ENCODE data around the gene SEL1L2.

DNA sequence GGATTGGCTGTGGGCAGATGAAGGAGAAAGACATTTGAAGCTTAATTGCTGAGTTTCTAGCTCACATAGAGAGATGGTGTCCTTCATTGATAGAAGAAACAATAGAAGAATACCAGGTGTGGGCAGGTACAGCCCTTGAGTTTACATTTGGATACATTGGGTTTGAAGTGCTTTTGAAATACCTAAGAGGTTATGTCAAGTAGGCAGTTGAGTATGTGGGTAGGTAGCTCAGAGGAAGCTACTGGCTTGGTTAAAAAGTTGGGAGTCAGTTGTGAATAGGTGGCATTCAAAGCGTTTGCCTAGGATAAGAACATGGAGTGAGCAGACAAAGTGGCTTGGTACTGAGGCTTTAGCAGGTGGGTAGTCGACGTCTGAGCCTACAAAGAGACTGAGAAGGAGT, 180.6 kb downstream of the SEL1L2 start:
- TF ChIP-seq SMARCA4 (IDR thresholded peaks at IDR 0.05) = no peak
- TF ChIP-seq, protein P1, sequence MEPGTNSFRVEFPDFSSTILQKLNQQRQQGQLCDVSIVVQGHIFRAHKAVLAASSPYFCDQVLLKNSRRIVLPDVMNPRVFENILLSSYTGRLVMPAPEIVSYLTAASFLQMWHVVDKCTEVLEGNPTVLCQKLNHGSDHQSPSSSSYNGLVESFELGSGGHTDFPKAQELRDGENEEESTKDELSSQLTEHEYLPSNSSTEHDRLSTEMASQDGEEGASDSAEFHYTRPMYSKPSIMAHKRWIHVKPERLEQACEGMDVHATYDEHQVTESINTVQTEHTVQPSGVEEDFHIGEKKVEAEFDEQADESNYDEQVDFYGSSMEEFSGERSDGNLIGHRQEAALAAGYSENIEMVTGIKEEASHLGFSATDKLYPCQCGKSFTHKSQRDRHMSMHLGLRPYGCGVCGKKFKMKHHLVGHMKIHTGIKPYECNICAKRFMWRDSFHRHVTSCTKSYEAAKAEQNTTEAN (CRISPR knock-in tag; IDR thresholded peaks at IDR 0.05) = no peak
- TF ChIP-seq EP300 (IDR thresholded peaks at IDR 0.05; ENCODE audit: low read length) = no peak
- TF ChIP-seq NRF1 (conservative IDR thresholded peaks at IDR 0.05 in 1 of 2, IDR thresholded peaks at IDR 0.05 in 1 of 2) = no peak
- no peak for TF ChIP-seq CREB1 (IDR thresholded peaks at IDR 0.05)
- TF ChIP-seq CREB1 (CRISPR knock-in tag; IDR thresholded peaks at IDR 0.05) = no peak
- TF ChIP-seq ZEB2 (IDR thresholded peaks at IDR 0.05) = no peak
- TF ChIP-seq EZH2 (IDR thresholded peaks at IDR 0.05; ENCODE audit: borderline replicate concordance, low read depth, low read length) = no peak
- TF ChIP-seq, protein P2, sequence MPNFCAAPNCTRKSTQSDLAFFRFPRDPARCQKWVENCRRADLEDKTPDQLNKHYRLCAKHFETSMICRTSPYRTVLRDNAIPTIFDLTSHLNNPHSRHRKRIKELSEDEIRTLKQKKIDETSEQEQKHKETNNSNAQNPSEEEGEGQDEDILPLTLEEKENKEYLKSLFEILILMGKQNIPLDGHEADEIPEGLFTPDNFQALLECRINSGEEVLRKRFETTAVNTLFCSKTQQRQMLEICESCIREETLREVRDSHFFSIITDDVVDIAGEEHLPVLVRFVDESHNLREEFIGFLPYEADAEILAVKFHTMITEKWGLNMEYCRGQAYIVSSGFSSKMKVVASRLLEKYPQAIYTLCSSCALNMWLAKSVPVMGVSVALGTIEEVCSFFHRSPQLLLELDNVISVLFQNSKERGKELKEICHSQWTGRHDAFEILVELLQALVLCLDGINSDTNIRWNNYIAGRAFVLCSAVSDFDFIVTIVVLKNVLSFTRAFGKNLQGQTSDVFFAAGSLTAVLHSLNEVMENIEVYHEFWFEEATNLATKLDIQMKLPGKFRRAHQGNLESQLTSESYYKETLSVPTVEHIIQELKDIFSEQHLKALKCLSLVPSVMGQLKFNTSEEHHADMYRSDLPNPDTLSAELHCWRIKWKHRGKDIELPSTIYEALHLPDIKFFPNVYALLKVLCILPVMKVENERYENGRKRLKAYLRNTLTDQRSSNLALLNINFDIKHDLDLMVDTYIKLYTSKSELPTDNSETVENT (CRISPR knock-in tag; IDR thresholded peaks at IDR 0.05) = no peak
- TF ChIP-seq, protein P3, sequence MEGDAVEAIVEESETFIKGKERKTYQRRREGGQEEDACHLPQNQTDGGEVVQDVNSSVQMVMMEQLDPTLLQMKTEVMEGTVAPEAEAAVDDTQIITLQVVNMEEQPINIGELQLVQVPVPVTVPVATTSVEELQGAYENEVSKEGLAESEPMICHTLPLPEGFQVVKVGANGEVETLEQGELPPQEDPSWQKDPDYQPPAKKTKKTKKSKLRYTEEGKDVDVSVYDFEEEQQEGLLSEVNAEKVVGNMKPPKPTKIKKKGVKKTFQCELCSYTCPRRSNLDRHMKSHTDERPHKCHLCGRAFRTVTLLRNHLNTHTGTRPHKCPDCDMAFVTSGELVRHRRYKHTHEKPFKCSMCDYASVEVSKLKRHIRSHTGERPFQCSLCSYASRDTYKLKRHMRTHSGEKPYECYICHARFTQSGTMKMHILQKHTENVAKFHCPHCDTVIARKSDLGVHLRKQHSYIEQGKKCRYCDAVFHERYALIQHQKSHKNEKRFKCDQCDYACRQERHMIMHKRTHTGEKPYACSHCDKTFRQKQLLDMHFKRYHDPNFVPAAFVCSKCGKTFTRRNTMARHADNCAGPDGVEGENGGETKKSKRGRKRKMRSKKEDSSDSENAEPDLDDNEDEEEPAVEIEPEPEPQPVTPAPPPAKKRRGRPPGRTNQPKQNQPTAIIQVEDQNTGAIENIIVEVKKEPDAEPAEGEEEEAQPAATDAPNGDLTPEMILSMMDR (IDR thresholded peaks at IDR 0.05 in 2 of 3, conservative IDR thresholded peaks at IDR 0.05 in 1 of 3; ENCODE audit: insufficient read depth in 2 of 3, low read depth in 1 of 3, low read length in 3 of 3) = no peak
- TF ChIP-seq NFYB (IDR thresholded peaks at IDR 0.05; ENCODE audit: extremely low read depth, insufficient read length) = no peak
- no peak for TF ChIP-seq ZNF384 (IDR thresholded peaks at IDR 0.05; ENCODE audit: low read depth, low read length)
- no peak for TF ChIP-seq EGR1 (conservative IDR thresholded peaks at IDR 0.05)

Measured in K562 (cell line).